ENCODE results near the gene COL4A6.

The COL4A6 gene

DNA sequence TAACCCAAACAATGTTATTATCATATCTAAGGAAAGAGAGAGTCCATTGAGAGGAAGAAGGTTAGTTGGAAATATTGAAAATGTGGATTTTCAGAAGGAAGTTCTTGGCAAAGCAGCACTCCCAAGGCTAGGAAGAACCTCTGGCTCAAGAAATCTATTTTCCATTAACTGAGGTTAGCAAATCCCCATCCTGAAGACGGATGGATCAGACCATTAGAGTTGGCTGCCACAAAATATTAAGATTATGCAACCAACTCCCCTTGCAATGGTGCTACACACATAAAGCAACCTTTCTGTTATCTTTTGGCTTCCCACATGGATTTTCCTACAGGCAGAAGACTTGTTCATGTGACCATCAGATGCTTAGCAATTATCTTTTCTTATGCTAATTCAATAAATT lies 96.3 kb downstream of the COL4A6 start:
- no peak for DNase-seq
- Histone ChIP-seq H2AFZ (ENCODE audit: low read length) (no peak overlapping the region), H3K27ac (ENCODE audit: low read length) (no peak overlapping the region), H3K9me3 (replicated peaks; ENCODE audit: insufficient read depth, low read length) (no peaks in the 10 kb centered on the region), H3K79me2 (ENCODE audit: low read length) (no peaks in the 10 kb centered on the region), H3K36me3 (replicated peaks; ENCODE audit: insufficient read depth, low read length) (no peaks in the 10 kb centered on the region), H3K9ac (ENCODE audit: low read length) (no peak overlapping the region), H3K27me3 (replicated peaks; ENCODE audit: insufficient read depth, low read length) (no peaks in the 10 kb centered on the region), H4K20me1 (ENCODE audit: insufficient read depth, low read length) (no peaks in the 10 kb centered on the region), H3K4me1 (ENCODE audit: low read length) (no peaks in the 10 kb centered on the region), H3F3A (ENCODE audit: insufficient read depth, low read length) (no peaks in the 10 kb centered on the region), H3K9me2 (replicated peaks; ENCODE audit: insufficient read depth, low read length) (no peaks in the 10 kb centered on the region), H3K4me2 (ENCODE audit: low read depth, low read length) (no peak overlapping the region), H3K4me3 (ENCODE audit: low read length) (no peak overlapping the region)
- TF ChIP-seq, protein P1, sequence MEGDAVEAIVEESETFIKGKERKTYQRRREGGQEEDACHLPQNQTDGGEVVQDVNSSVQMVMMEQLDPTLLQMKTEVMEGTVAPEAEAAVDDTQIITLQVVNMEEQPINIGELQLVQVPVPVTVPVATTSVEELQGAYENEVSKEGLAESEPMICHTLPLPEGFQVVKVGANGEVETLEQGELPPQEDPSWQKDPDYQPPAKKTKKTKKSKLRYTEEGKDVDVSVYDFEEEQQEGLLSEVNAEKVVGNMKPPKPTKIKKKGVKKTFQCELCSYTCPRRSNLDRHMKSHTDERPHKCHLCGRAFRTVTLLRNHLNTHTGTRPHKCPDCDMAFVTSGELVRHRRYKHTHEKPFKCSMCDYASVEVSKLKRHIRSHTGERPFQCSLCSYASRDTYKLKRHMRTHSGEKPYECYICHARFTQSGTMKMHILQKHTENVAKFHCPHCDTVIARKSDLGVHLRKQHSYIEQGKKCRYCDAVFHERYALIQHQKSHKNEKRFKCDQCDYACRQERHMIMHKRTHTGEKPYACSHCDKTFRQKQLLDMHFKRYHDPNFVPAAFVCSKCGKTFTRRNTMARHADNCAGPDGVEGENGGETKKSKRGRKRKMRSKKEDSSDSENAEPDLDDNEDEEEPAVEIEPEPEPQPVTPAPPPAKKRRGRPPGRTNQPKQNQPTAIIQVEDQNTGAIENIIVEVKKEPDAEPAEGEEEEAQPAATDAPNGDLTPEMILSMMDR (IDR thresholded peaks at IDR 0.05; ENCODE audit: low read length), result no peak
- TF ChIP-seq EZH2phosphoT487 (IDR thresholded peaks at IDR 0.05; ENCODE audit: low read length) (no peak), EZH2 (optimal IDR thresholded peaks at IDR 0.05; ENCODE audit: low read depth, low read length) (no peak)

DNA sequence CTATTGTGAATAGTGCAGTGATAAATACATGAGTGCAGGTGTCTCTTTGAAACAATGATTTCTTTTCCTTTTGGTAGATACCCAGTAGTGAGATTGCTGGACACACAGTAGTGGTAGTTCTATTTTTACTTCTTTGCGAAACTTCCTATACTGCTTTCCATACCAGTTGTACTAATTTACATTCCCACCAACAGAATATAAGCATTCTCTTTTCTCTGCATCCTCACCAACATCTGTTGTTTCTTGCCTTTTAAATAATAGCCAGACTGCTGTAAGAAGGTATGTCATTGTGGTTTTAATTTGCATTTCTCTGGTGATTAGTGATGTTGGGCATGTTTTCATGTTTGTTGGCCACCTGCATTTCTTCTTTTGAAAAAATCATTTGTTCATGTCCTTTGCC lies 105.9 kb downstream of the COL4A6 start:
- TF ChIP-seq EZH2 (optimal IDR thresholded peaks at IDR 0.05; ENCODE audit: low read depth, low read length) (no peak), EZH2phosphoT487 (IDR thresholded peaks at IDR 0.05; ENCODE audit: low read length) (no peak)
- TF ChIP-seq, protein P1 (IDR thresholded peaks at IDR 0.05; ENCODE audit: low read length), result no peak
- no peak overlapping the region for H3K4me3 ChIP-seq (ENCODE audit: low read length)
- DNase-seq, result peak; percentile 82
- no peaks in the 10 kb centered on the region; the same call in none of the 2 replicates for H3F3A ChIP-seq (ENCODE audit: insufficient read depth, low read length)
- H3K4me1 ChIP-seq (ENCODE audit: low read length), result peaks cover 16% of the 10 kb centered on the region
- H4K20me1 ChIP-seq (ENCODE audit: insufficient read depth, low read length), result no peaks in the 10 kb centered on the region
- no peaks in the 10 kb centered on the region for H3K9me3 ChIP-seq (replicated peaks; ENCODE audit: insufficient read depth, low read length)
- H3K36me3 ChIP-seq (replicated peaks; ENCODE audit: insufficient read depth, low read length), result no peaks in the 10 kb centered on the region
- H3K79me2 ChIP-seq (ENCODE audit: low read length), result no peaks in the 10 kb centered on the region
- no peaks in the 10 kb centered on the region for H3K9me2 ChIP-seq (replicated peaks; ENCODE audit: insufficient read depth, low read length)
- peak overlapping the region; percentile 44; the same call in 1 of the 2 replicates for H3K4me2 ChIP-seq (ENCODE audit: low read depth, low read length)
- H3K27me3 ChIP-seq (replicated peaks; ENCODE audit: insufficient read depth, low read length), result no peaks in the 10 kb centered on the region
- H2AFZ ChIP-seq (ENCODE audit: low read length), result no peak overlapping the region
- peak overlapping the region; percentile 60; the same call in 1 of the 2 replicates for H3K27ac ChIP-seq (ENCODE audit: low read length)
- H3K9ac ChIP-seq (ENCODE audit: low read length), result no peak overlapping the region

DNA sequence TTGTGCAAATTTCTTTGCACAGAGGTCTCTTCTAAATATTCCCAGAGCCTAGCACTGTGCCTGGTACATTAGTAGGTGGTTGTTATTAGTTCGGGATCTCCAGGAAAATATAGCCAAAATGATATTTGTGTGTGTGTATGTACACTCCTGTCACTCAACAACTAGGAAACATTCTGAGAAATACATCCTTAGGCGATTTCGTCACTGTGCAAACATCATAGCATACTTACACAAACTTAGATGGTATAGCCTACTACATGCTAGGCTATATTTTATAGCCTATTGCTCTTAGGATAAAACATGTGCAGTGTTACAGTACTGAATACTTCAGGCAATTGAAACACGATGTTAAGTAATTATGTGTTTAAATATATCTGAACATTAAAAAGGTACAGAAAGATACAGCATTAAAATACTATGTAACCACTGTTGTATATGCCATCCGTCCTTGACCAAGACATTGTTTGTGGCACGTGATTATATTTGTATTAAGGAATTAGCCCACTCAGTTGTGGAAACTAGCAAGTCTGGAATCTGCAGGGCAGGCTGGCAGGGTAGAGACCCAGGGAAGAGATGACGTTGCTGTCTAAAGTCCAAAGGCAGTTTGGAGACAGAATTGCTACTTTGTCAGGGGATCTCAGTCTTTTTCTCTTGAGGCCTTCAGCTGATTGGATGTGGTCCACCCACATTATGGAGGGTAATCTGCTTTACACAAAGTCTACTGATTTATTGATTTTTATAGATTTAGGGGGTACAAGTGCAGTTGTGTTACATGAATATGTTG lies 106.9 kb downstream of the COL4A6 start:
- H3K9me2 ChIP-seq (replicated peaks; ENCODE audit: insufficient read depth, low read length), result no peaks in the 10 kb centered on the region
- no peak overlapping the region for H2AFZ ChIP-seq (ENCODE audit: low read length)
- H3K4me2 ChIP-seq (ENCODE audit: low read depth, low read length), result peak overlapping the region; percentile 40; the same call in 1 of the 2 replicates
- no peak overlapping the region for H3K4me3 ChIP-seq (ENCODE audit: low read length)
- DNase-seq, result no peak
- no peaks in the 10 kb centered on the region for H3K36me3 ChIP-seq (replicated peaks; ENCODE audit: insufficient read depth, low read length)
- no peaks in the 10 kb centered on the region for H3K27me3 ChIP-seq (replicated peaks; ENCODE audit: insufficient read depth, low read length)
- H3F3A ChIP-seq (ENCODE audit: insufficient read depth, low read length), result no peaks in the 10 kb centered on the region; the same call in none of the 2 replicates
- H3K27ac ChIP-seq (ENCODE audit: low read length), result peak overlapping the region; percentile 60; the same call in 1 of the 2 replicates
- no peaks in the 10 kb centered on the region for H4K20me1 ChIP-seq (ENCODE audit: insufficient read depth, low read length)
- H3K4me1 ChIP-seq (ENCODE audit: low read length), result peaks cover 16% of the 10 kb centered on the region
- no peaks in the 10 kb centered on the region for H3K79me2 ChIP-seq (ENCODE audit: low read length)
- H3K9me3 ChIP-seq (replicated peaks; ENCODE audit: insufficient read depth, low read length), result no peaks in the 10 kb centered on the region
- no peak for TF ChIP-seq EZH2phosphoT487 (IDR thresholded peaks at IDR 0.05; ENCODE audit: low read length)
- no peak overlapping the region for H3K9ac ChIP-seq (ENCODE audit: low read length)

DNA sequence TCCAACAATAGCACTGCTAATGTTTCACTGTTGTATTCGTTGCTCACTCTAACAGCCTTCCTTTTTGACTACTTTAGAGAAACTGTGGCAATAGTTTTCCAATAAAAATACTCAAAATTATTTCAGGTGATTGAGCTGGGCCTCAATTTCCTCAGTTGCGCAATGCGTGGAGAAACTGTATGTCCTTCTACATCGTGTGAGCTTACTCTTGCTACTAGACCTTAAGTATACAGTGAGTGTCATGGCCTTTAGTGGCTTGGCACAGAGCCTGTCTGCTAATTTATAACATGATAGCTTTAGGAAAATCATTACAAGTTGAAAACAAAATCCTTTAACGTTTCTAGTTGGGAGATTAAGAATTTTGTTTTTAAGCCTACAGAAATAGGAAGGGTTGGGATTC lies 114.5 kb downstream of the COL4A6 start:
- H3K27ac ChIP-seq (ENCODE audit: low read length), result no peak overlapping the region

More for the DNA sequence above, 114.5 kb downstream of the COL4A6 start:
- H3K4me3 ChIP-seq (ENCODE audit: low read length), result no peak overlapping the region
- H4K20me1 ChIP-seq (ENCODE audit: insufficient read depth, low read length), result no peaks in the 10 kb centered on the region
- no peaks in the 10 kb centered on the region for H3K79me2 ChIP-seq (ENCODE audit: low read length)
- no peak for TF ChIP-seq EZH2phosphoT487 (IDR thresholded peaks at IDR 0.05; ENCODE audit: low read length)
- no peak for TF ChIP-seq EZH2 (optimal IDR thresholded peaks at IDR 0.05; ENCODE audit: low read depth, low read length)
- TF ChIP-seq, protein P1 (IDR thresholded peaks at IDR 0.05; ENCODE audit: low read length), result no peak
- H3K9me2 ChIP-seq (replicated peaks; ENCODE audit: insufficient read depth, low read length), result no peaks in the 10 kb centered on the region
- no peaks in the 10 kb centered on the region for H3K4me1 ChIP-seq (ENCODE audit: low read length)
- no peak overlapping the region for H3K4me2 ChIP-seq (ENCODE audit: low read depth, low read length)
- H3K27me3 ChIP-seq (replicated peaks; ENCODE audit: insufficient read depth, low read length), result no peaks in the 10 kb centered on the region
- no peak for DNase-seq
- H3F3A ChIP-seq (ENCODE audit: insufficient read depth, low read length), result no peaks in the 10 kb centered on the region
- H2AFZ ChIP-seq (ENCODE audit: low read length), result no peak overlapping the region
- H3K9ac ChIP-seq (ENCODE audit: low read length), result no peak overlapping the region
- H3K36me3 ChIP-seq (replicated peaks; ENCODE audit: insufficient read depth, low read length), result no peaks in the 10 kb centered on the region
- H3K9me3 ChIP-seq (replicated peaks; ENCODE audit: insufficient read depth, low read length), result no peaks in the 10 kb centered on the region
